Effector memory CD8-positive, alpha-beta T cell (primary cell): Measurements from ENCODE around the gene DENND5B.
A peak's percentile ranks its signal among the peaks of the same experiment; 100 is the strongest.
"Not testable (repeated sequence)": the region's sequence is repeated elsewhere in the genome, so short reads cannot be mapped to it uniquely, and the experiment has no call there.

Experiments used
- ATAC-seq: fragments of 150-1000 bp; cut with Tn5 transposase; replicated peaks from 2 replicates; pipeline ENCODE4 v1.10.0; 2021; ENCODE audit warnings: mild to moderate bottlenecking, moderate library complexity
- DNase-seq, 3 experiments: peaks; one replicate each; pipeline ENCODE4 v3.0.0; 2021
- H3K27ac Mint-ChIP-seq, 2 donors: one replicate each; pipeline ENCODE4 v1.8.0; 2022; ENCODE audit warnings: mild to moderate bottlenecking in 2 of 2, mixed read lengths in 2 of 2, moderate library complexity in 2 of 2
- H3K27me3 Mint-ChIP-seq, 2 donors: one replicate each; pipeline ENCODE4 v1.8.0; 2022; ENCODE audit warnings: mixed read lengths in 2 of 2
- H3K36me3 Mint-ChIP-seq: one replicate; pipeline ENCODE4 v1.8.0; 2022; ENCODE audit warnings: mild to moderate bottlenecking, moderate library complexity, mixed read lengths; ENCODE audit not compliant: insufficient read depth
- H3K4me1 Mint-ChIP-seq, 2 donors: one replicate each; pipeline ENCODE4 v1.8.0; 2022; ENCODE audit warnings: low read depth in 2 of 2, mixed read lengths in 2 of 2
- H3K4me3 Mint-ChIP-seq, 2 donors: one replicate each; pipeline ENCODE4 v1.8.0; 2022; ENCODE audit warnings: mild to moderate bottlenecking in 2 of 2, mixed read lengths in 2 of 2, moderate library complexity in 2 of 2
- H3K9me3 Mint-ChIP-seq, 2 donors: one replicate each; pipeline ENCODE4 v1.8.0; 2022; ENCODE audit warnings: mixed read lengths in 2 of 2

DENND5B gene

GRCh38 chr12:31608299-31608698 lies 17.4 kb upstream of the DENND5B start:
- H3K9me3 Mint-ChIP-seq, H3K4me1 Mint-ChIP-seq, H3K36me3 Mint-ChIP-seq, DNase-seq, H3K27ac Mint-ChIP-seq, ATAC-seq, H3K4me3 Mint-ChIP-seq: not testable (repeated sequence)
- peaks cover 13 to 17% of the 10 kb centered on the region in 2 donors for H3K27me3 Mint-ChIP-seq

- DNase-seq (no peak), ATAC-seq (no peak)
- no peak overlapping the region for H3K27ac Mint-ChIP-seq
- H3K4me1 Mint-ChIP-seq, result no peaks in the 10 kb centered on the region
- H3K9me3 Mint-ChIP-seq, result no peaks in the 10 kb centered on the region
- peaks cover 8 to 17% of the 10 kb centered on the region in 2 donors for H3K27me3 Mint-ChIP-seq
- H3K4me3 Mint-ChIP-seq, result no peak overlapping the region
- H3K36me3 Mint-ChIP-seq, result no peaks in the 10 kb centered on the region
These were observed 14.6 kb upstream of the DENND5B start for GRCh38 chr12:31605531-31605930.

- Mint-ChIP-seq H3K4me1 (no peaks in the 10 kb centered on the region), H3K9me3 (no peaks in the 10 kb centered on the region), H3K27me3 (peaks cover 8 to 30% of the 10 kb centered on the region in 2 donors), H3K36me3 (no peaks in the 10 kb centered on the region), H3K4me3 (no peak overlapping the region), H3K27ac (no peak overlapping the region)
- no peak for DNase-seq
- ATAC-seq, result peak; percentile 48
These were observed 12.6 kb upstream of the DENND5B start for GRCh38 chr12:31603546-31604009.

GRCh38 chr12:31600750-31601149 lies 9.8 kb upstream of the DENND5B start:
- Mint-ChIP-seq H3K36me3 (no peaks in the 10 kb centered on the region), H3K4me1 (no peaks in the 10 kb centered on the region), H3K9me3 (no peaks in the 10 kb centered on the region), H3K27ac (no peak overlapping the region), H3K27me3 (peaks cover 17 to 36% of the 10 kb centered on the region in 2 donors), H3K4me3 (no peak overlapping the region)
- ATAC-seq (no peak), DNase-seq (no peak)

- no peaks in the 10 kb centered on the region for H3K4me1 Mint-ChIP-seq
- DNase-seq (no peak), ATAC-seq (no peak)
- no peak overlapping the region for H3K27ac Mint-ChIP-seq
- H3K9me3 Mint-ChIP-seq, result no peaks in the 10 kb centered on the region
- H3K4me3 Mint-ChIP-seq, result no peak overlapping the region
- no peaks in the 10 kb centered on the region for H3K36me3 Mint-ChIP-seq
- H3K27me3 Mint-ChIP-seq, result peaks cover 22 to 37% of the 10 kb centered on the region in 2 donors
These were observed 9.3 kb upstream of the DENND5B start for GRCh38 chr12:31600252-31600651.

- Mint-ChIP-seq H3K27me3 (peaks cover 20 to 28% of the 10 kb centered on the region in 2 donors), H3K27ac (no peak overlapping the region), H3K4me3 (no peak overlapping the region), H3K36me3 (no peaks in the 10 kb centered on the region), H3K4me1 (no peaks in the 10 kb centered on the region), H3K9me3 (no peaks in the 10 kb centered on the region)
- no peak for DNase-seq
- peak; percentile 31 for ATAC-seq
These were observed 8.1 kb upstream of the DENND5B start for GRCh38 chr12:31599053-31599452.

GRCh38 chr12:31597066-31597465 lies 6.1 kb upstream of the DENND5B start:
- DNase-seq, result no peak
- peaks cover 33 to 38% of the 10 kb centered on the region in 2 donors for H3K27me3 Mint-ChIP-seq
- no peaks in the 10 kb centered on the region for H3K9me3 Mint-ChIP-seq
- no peaks in the 10 kb centered on the region for H3K4me1 Mint-ChIP-seq
- ATAC-seq, result no peak
- no peak overlapping the region for H3K4me3 Mint-ChIP-seq
- H3K27ac Mint-ChIP-seq, result no peak overlapping the region
- H3K36me3 Mint-ChIP-seq, result no peaks in the 10 kb centered on the region

GRCh38 chr12:31594681-31595080 lies 3.7 kb upstream of the DENND5B start:
- Mint-ChIP-seq H3K27ac (no peak overlapping the region), H3K4me1 (peaks cover 6% of the 10 kb centered on the region in 2 donors), H3K36me3 (no peaks in the 10 kb centered on the region), H3K27me3 (peaks cover 45 to 51% of the 10 kb centered on the region in 2 donors), H3K4me3 (no peak overlapping the region), H3K9me3 (no peaks in the 10 kb centered on the region)
- DNase-seq (no peak), ATAC-seq (no peak)

GRCh38 chr12:31591380-31591901 lies 505 bp upstream of the DENND5B start:
- Mint-ChIP-seq H3K36me3 (no peaks in the 10 kb centered on the region), H3K27me3 (peaks cover 63 to 69% of the 10 kb centered on the region in 2 donors), H3K4me1 (peaks cover 8 to 9% of the 10 kb centered on the region in 2 donors), H3K9me3 (no peaks in the 10 kb centered on the region), H3K27ac (no peak overlapping the region), H3K4me3 (peak overlapping the region; percentile 74 to 83)
- ATAC-seq (peak; percentile 14), DNase-seq (no peak)

GRCh38 chr12:31589904-31590641 lies 863 bp downstream of the DENND5B start:
- H3K27me3 Mint-ChIP-seq, result peaks cover 64 to 70% of the 10 kb centered on the region in 2 donors
- no peak overlapping the region for H3K27ac Mint-ChIP-seq
- peaks cover 8 to 9% of the 10 kb centered on the region in 2 donors for H3K4me1 Mint-ChIP-seq
- H3K36me3 Mint-ChIP-seq, result no peaks in the 10 kb centered on the region
- H3K9me3 Mint-ChIP-seq, result no peaks in the 10 kb centered on the region
- DNase-seq (no peak), ATAC-seq (peak; percentile 8)
- peak overlapping the region; percentile 71 to 76 for H3K4me3 Mint-ChIP-seq

- peaks cover 8 to 9% of the 10 kb centered on the region in 2 donors for H3K4me1 Mint-ChIP-seq
- no peaks in the 10 kb centered on the region for H3K9me3 Mint-ChIP-seq
- no peaks in the 10 kb centered on the region for H3K36me3 Mint-ChIP-seq
- H3K27ac Mint-ChIP-seq, result no peak overlapping the region
- ATAC-seq (peak; percentile 45), DNase-seq (no peak)
- peaks cover 66 to 74% of the 10 kb centered on the region in 2 donors for H3K27me3 Mint-ChIP-seq
- H3K4me3 Mint-ChIP-seq, result peak overlapping the region; percentile 71 to 76
These were observed 1.4 kb downstream of the DENND5B start for GRCh38 chr12:31589598-31589903.

- H3K27me3 Mint-ChIP-seq, result peaks cover 68 to 80% of the 10 kb centered on the region in 2 donors
- no peak overlapping the region for H3K27ac Mint-ChIP-seq
- H3K4me3 Mint-ChIP-seq, result peak overlapping the region; percentile 71 to 76
- no peaks in the 10 kb centered on the region for H3K9me3 Mint-ChIP-seq
- ATAC-seq (no peak), DNase-seq (no peak)
- H3K36me3 Mint-ChIP-seq, result no peaks in the 10 kb centered on the region
- H3K4me1 Mint-ChIP-seq, result peaks cover 8 to 9% of the 10 kb centered on the region in 2 donors
These were observed 2.0 kb downstream of the DENND5B start for GRCh38 chr12:31588976-31589375.

GRCh38 chr12:31586728-31587127 lies 4.2 kb downstream of the DENND5B start:
- Mint-ChIP-seq H3K9me3 (no peaks in the 10 kb centered on the region), H3K27me3 (peaks cover 56 to 74% of the 10 kb centered on the region in 2 donors), H3K4me1 (peaks cover 7 to 9% of the 10 kb centered on the region in 2 donors), H3K36me3 (no peaks in the 10 kb centered on the region), H3K27ac (no peak overlapping the region), H3K4me3 (no peak overlapping the region)
- ATAC-seq (no peak), DNase-seq (no peak)

GRCh38 chr12:31585895-31586294 lies 5.0 kb downstream of the DENND5B start:
- H3K4me3 Mint-ChIP-seq, result no peak overlapping the region
- no peak for ATAC-seq
- no peaks in the 10 kb centered on the region for H3K9me3 Mint-ChIP-seq
- H3K27me3 Mint-ChIP-seq, result peaks cover 53 to 68% of the 10 kb centered on the region in 2 donors
- peaks cover 4% of the 10 kb centered on the region in 2 donors for H3K4me1 Mint-ChIP-seq
- H3K27ac Mint-ChIP-seq, result no peak overlapping the region
- H3K36me3 Mint-ChIP-seq, result no peaks in the 10 kb centered on the region
- DNase-seq, result no peak
